Hepatocyte (in vitro differentiated cells): Measurements from ENCODE around the gene DAB1. TPM values are rescaled to one million over a fixed set of nuclear protein-coding genes. Genes with fewer than 3 reads are reported as not detected.

Experiments
- DNase-seq: peaks from one replicate; pipeline ENCODE4 v3.0.0-alpha.2; 2016; ENCODE audit warnings: low spot score
- H2AFZ ChIP-seq: fragments of 200-600 bp; sonication (generic); 2 replicates; pipeline ENCODE4 v1.6.0; 2016; ENCODE audit warnings: antibody characterized with exemption, mild to moderate bottlenecking
- H3K27ac ChIP-seq: fragments of 200-600 bp; sonication (generic); 2 replicates; pipeline ENCODE4 v1.5.1; 2016; ENCODE audit warnings: mild to moderate bottlenecking
- H3K27me3 ChIP-seq: fragments of 200-600 bp; sonication (generic); 2 replicates; pipeline ENCODE4 v1.6.1; 2016
- H3K36me3 ChIP-seq: fragments of 200-600 bp; sonication (generic); replicated peaks from 2 replicates; pipeline ENCODE4 v1.5.1; 2016; ENCODE audit warnings: low read depth; ENCODE audit not compliant: insufficient read depth
- H3K4me1 ChIP-seq: fragments of 200-600 bp; sonication (generic); 2 replicates; pipeline ENCODE4 v1.5.1; 2016; ENCODE audit warnings: mild to moderate bottlenecking, moderate library complexity; ENCODE audit not compliant: insufficient read depth
- H3K4me2 ChIP-seq: fragments of 200-600 bp; sonication (generic); 2 replicates; pipeline ENCODE4 v1.6.0; 2016
- H3K4me3 ChIP-seq: fragments of 200-600 bp; sonication (generic); 2 replicates; pipeline ENCODE4 v1.5.1; 2016; ENCODE audit warnings: mild to moderate bottlenecking
- H3K79me2 ChIP-seq: fragments of 200-600 bp; sonication (generic); 2 replicates; pipeline ENCODE4 v1.6.0; 2017; ENCODE audit warnings: mild to moderate bottlenecking
- H3K9me2 ChIP-seq: fragments of 200-600 bp; sonication (generic); replicated peaks from 2 replicates; pipeline ENCODE4 v1.6.0; 2017; ENCODE audit warnings: mild to moderate bottlenecking; ENCODE audit not compliant: insufficient read depth
- H3K9me3 ChIP-seq: fragments of 200-600 bp; sonication (generic); 2 replicates; pipeline ENCODE4 v1.5.1; 2016; ENCODE audit warnings: low read depth, mild to moderate bottlenecking
- H4K20me1 ChIP-seq: fragments of 200-600 bp; sonication (generic); 2 replicates; pipeline ENCODE4 v1.6.0; 2016; ENCODE audit warnings: mild to moderate bottlenecking; ENCODE audit not compliant: insufficient read depth, poor library complexity, severe bottlenecking
- CTCF ChIP-seq: fragments of 200-600 bp; sonication (generic); IDR thresholded peaks from 2 replicates; pipeline ENCODE4 v1.5.1; 2016; ENCODE audit warnings: antibody characterized with exemption, mild to moderate bottlenecking; ENCODE audit not compliant: poor library complexity
- EZH2 ChIP-seq: fragments of 200-600 bp; sonication (generic); IDR thresholded peaks from 2 replicates; pipeline ENCODE4 v1.6.1; 2016; ENCODE audit warnings: antibody characterized with exemption, mild to moderate bottlenecking, borderline replicate concordance
- EZH2phosphoT487 ChIP-seq: fragments of 200-600 bp; sonication (generic); IDR thresholded peaks from one replicate; pipeline ENCODE4 v1.6.1; 2018; ENCODE audit warnings: antibody characterized with exemption, mild to moderate bottlenecking, low read depth, moderate library complexity; ENCODE audit not compliant: unreplicated experiment, severe bottlenecking
- WGBS: methylation state at CpG from one replicate; pipeline ENCODE4 v1.1.6; 2016; ENCODE audit warnings: low lambda C conversion rate; ENCODE audit errors: missing lambda C conversion rate; 5-methylcytosine and 5-hydroxymethylcytosine counted together
- polyA plus RNA-seq: library from polyadenylated mRNA; unstranded; fragments of >200 nt; fragmentation: Nextera tagmentation; extraction: Ambion mirVana; gene quantifications from 2 replicates; pipeline ENCODE4 v1.2.1, GENCODE V29; 2016
- total RNA-seq: library from RNA; depleted of rRNA; stranded (reverse); fragments of >200 nt; gene quantifications from 2 replicates; pipeline ENCODE4 v1.2.3, GENCODE V29; 2014

Gene DAB1
- total and polyA plus RNA-seq, 2 experiments from 2014 or later: 19.5 to 37.6 TPM

GRCh38 chr1:57270927-57271698, 152.7 kb downstream of the DAB1 start:
- no peak for DNase-seq
- no peaks in the 10 kb centered on the region for H4K20me1 ChIP-seq
- H3K27ac ChIP-seq: no peak overlapping the region
- H3K4me2 ChIP-seq: no peak overlapping the region
- no peaks in the 10 kb centered on the region for H3K27me3 ChIP-seq
- H3K4me3 ChIP-seq: no peak overlapping the region
- H3K36me3 ChIP-seq: no peaks in the 10 kb centered on the region
- no peak overlapping the region for H2AFZ ChIP-seq
- H3K79me2 ChIP-seq: no peaks in the 10 kb centered on the region
- WGBS: 82% methylated on average over 8 of the region's 8 CpGs
- no peaks in the 10 kb centered on the region for H3K9me2 ChIP-seq
- no peaks in the 10 kb centered on the region for H3K4me1 ChIP-seq
- TF ChIP-seq EZH2phosphoT487 (no peak), EZH2 (no peak), CTCF (no peak)
- no peaks in the 10 kb centered on the region for H3K9me3 ChIP-seq

DNA sequence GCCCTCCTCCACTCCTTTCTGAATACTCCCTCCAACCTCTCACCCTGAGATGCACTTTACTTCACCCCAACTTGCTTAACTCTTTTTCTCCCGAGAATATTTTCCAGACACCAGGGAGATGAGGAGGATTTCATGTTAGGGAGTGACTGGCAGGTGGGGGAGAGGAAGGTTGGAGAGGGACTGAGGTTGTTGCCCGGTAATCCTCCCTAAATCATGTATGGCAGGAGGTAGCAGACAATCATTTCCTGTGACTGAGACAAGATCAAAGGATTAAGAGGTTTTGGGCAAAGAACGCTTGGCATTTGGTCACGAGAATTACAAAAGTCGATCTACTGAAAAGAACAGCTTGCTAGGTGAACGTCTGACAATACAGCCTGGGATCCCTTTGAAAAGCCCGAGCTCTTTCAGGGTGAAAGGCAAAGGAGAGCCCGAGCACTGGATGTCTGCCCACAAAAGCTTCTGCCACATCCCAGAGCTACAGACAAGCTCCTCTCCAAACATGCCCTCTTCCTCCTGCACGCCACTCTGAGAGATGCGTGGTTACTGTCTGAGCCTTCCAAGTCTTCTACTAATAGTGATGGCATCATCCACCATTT, 154.1 kb downstream of the DAB1 start:
- Histone ChIP-seq H3K36me3 (no peaks in the 10 kb centered on the region), H3K79me2 (no peaks in the 10 kb centered on the region), H3K4me2 (no peak overlapping the region), H3K9me2 (no peaks in the 10 kb centered on the region), H3K4me3 (no peak overlapping the region), H4K20me1 (no peaks in the 10 kb centered on the region), H3K4me1 (no peaks in the 10 kb centered on the region), H2AFZ (no peak overlapping the region), H3K27me3 (no peaks in the 10 kb centered on the region), H3K27ac (no peak overlapping the region), H3K9me3 (no peaks in the 10 kb centered on the region)
- 71% methylated on average over 10 of the region's 10 CpGs for WGBS
- TF ChIP-seq EZH2phosphoT487 (no peak), CTCF (no peak), EZH2 (no peak)
- DNase-seq: no peak

GRCh38 chr1:57265104-57265503, 158.8 kb downstream of the DAB1 start:
- Histone ChIP-seq H3K27ac (no peak overlapping the region), H3K36me3 (no peaks in the 10 kb centered on the region), H3K9me2 (no peaks in the 10 kb centered on the region), H3K4me3 (no peak overlapping the region), H3K79me2 (no peaks in the 10 kb centered on the region), H4K20me1 (no peaks in the 10 kb centered on the region), H3K4me1 (no peaks in the 10 kb centered on the region), H2AFZ (no peak overlapping the region), H3K9me3 (no peaks in the 10 kb centered on the region), H3K27me3 (no peaks in the 10 kb centered on the region), H3K4me2 (no peak overlapping the region)
- no peak for DNase-seq
- 78% methylated on average over 5 of the region's 5 CpGs for WGBS
- TF ChIP-seq CTCF: no peak
- TF ChIP-seq EZH2: no peak
- no peak for TF ChIP-seq EZH2phosphoT487
